Measurements from ENCODE around the gene BRPF1.

Gene BRPF1

DNA sequence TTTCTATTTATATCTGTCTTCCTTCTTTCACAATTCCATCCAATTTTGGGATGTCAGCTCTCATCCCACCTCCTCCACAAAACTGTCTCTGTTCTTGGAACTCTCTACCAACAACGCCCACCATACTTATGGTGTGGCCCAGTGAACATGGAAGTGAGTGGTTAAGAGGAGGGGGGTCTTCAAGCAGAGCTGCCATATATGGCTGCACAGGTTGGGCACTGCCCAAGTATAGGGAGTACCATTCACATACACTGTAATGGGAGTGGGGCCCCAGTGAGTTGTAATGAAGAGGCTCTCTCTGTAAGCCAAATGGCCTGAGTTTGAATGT lies 46.1 kb downstream of the BRPF1 start:
- TF ChIP-seq, protein P1, sequence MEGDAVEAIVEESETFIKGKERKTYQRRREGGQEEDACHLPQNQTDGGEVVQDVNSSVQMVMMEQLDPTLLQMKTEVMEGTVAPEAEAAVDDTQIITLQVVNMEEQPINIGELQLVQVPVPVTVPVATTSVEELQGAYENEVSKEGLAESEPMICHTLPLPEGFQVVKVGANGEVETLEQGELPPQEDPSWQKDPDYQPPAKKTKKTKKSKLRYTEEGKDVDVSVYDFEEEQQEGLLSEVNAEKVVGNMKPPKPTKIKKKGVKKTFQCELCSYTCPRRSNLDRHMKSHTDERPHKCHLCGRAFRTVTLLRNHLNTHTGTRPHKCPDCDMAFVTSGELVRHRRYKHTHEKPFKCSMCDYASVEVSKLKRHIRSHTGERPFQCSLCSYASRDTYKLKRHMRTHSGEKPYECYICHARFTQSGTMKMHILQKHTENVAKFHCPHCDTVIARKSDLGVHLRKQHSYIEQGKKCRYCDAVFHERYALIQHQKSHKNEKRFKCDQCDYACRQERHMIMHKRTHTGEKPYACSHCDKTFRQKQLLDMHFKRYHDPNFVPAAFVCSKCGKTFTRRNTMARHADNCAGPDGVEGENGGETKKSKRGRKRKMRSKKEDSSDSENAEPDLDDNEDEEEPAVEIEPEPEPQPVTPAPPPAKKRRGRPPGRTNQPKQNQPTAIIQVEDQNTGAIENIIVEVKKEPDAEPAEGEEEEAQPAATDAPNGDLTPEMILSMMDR (IDR thresholded peaks at IDR 0.05): no peak

DNA sequence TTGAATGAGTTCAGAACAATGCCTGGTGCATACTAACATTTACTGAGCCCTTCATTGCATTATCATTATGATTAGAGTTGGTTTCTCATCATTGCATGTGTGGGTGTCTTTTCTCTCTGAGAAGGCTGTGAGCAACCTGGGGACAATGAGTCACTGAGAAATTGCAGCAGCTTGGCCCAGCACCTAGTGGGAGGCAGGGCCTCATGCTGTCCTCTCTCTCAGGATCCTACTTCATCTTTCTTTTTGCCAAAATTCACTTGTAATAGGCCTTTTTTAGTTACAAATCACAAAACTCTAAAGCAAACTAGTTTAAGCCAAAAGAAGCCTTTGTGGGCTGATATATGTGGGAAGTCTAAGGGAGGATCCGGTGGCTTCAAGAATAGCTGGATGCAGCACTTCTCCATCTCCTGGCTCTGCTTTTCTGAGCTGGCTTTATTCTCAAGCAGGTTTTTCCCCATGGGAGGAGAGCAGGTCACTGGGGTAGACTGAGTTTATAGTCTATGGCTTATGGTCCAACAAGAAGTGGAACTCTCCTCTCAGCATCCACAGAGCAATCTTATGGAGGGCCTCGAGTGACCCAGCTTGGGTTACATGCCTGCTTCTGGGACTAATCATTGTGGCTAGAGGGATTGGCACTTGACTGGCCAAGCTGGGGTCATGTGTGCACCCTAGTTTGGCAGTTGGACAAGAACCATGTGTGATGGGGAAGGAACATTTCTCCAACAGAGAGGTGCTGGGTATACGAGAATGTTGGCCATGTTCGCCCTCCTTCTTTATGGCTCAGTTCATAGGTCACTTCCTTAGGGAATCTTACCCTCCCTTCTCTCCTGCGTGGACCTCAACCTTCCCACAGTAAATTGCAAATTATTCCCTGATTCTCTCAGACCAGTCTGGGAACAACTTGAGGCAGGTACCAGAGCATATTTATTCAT lies 46.9 kb downstream of the BRPF1 start:
- TF ChIP-seq, protein P1 (IDR thresholded peaks at IDR 0.05): no peak

DNA sequence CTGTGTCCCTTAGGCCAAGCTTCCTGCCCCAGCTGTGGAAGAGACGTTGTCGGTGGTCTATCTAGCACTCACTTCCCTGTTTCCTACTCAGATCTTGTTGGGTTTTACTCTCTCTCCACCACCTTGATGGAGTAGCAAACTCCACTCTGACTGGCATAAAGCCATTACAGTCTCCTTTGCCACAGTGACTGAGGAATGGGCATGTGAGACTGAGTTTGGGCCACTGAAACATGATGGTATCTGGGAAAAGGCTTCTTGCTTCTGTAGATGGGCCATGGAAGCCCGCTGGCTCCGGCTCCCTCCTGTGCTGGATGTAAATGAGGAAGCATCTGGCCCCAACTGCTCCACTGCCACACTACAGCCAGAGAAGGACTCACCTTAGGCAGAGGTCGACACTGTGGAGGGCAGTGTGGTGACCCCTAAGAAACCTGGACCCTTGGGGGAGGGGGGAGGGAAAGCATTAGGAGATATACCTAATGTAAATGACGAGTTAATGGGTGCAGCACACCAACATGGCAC lies 47.6 kb downstream of the BRPF1 start:
- TF ChIP-seq, protein P1 (IDR thresholded peaks at IDR 0.05): no peak

DNA sequence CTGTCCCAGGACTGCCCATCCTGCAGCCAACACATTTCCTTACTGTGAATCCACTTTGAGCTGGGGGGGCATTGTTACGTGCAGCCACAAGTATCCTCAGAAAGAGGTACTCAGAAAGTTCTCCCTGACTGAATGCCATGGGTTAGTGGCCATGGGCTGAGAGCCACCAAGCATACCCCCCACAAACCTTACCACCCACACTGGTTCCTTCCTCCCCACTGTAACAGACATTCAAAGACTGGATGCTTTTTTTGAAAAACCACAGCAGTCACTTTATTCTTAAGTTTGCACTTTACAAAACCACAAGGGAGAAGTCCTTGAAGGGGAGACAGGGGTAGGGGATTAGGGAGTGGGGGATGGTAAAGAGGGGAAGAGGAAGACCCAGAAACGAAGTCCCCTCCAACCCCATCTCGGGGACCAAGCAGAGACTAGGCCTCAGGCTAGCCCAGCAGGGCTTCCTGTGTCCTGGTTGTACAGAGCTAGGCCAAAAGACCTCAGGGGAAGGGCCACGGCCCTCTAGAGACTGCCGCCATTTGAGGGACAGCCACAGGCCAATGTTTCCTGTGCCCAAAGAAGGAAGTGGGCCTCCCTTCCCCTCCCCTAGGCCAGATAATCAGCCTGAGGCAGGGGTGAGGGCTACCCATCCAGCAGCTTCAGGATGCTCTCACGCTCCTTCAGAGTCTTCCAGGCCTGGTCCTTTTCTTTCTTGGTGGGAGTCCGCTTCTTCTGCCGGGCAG lies 48.4 kb downstream of the BRPF1 start:
- TF ChIP-seq, protein P1 (IDR thresholded peaks at IDR 0.05): no peak

DNA sequence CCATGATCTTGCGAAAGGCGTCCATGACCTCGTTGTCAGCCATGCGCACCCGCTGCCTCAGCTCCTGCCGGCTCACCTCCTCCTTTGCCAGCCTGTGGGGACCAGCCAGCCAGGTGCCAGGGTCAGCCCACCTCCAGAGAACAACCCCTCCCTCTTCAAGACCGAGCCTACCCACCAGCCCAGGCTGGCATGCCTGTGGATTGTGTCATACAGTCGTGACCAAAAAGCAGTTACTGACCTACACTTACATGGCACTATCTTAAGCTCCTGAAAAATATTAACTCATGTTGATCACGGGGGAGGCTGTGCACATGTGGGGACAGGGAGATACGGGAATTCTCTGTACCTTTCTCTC lies 48.9 kb downstream of the BRPF1 start:
- TF ChIP-seq, protein P1 (IDR thresholded peaks at IDR 0.05): no peak

DNA sequence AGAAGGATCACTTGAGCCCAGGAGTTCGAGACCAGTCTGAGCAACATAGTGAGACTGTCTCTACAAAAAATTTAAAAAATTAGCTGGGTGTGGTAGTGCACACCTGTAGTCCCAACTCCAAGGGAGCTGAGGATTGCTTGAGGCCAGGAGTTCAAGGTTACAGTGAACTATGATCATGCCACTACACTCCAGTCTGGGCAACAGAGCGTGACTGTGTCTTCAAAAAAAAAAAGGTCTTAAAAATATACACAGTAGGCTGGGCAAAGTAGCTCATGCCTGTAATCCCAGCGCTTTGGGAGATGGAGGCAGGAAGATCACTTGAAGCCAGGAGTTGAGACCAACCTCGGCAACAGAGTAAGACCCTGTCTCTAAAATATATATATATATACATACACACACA lies 49.4 kb downstream of the BRPF1 start:
- TF ChIP-seq, protein P1 (IDR thresholded peaks at IDR 0.05): no peak

DNA sequence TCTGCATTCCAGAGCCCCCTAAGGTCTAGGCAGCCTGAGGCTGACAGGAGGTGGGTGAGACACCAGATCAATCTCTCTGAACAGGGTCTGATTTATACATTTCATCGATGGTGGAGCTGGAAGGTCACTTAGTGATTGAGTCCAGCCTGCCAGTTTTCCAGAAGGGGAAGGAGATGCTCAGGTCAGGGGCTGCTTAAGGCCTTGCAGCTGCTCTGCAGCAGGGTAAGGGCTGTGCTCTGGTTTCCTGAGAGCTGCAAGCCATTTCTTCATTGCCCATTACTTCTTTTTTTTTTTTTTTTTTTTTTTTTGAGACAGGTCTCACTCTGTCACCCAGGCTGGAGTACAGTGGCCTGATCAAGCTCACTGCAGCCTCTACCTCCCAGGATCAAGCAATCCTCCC lies 50.0 kb downstream of the BRPF1 start:
- TF ChIP-seq, protein P1 (IDR thresholded peaks at IDR 0.05): no peak

Measured in LNCAP (cell line).